H1 (cell line): ENCODE results near the gene CCAR1. TPM values are rescaled to one million over a fixed set of nuclear protein-coding genes. Genes with fewer than 3 reads are reported as not detected.

Source experiments
- CTCF ChIA-PET: fragments of 300-600 bp; sonication (Branson Sonifier 250); formaldehyde crosslinking; loops from one replicate; lab custom pipeline; 2021; ENCODE audit not compliant: partially characterized antibody; lab: Charles Lee
- POLR2A ChIA-PET: fragments of 300-600 bp; sonication (Branson Sonifier 250); formaldehyde crosslinking; loops from one replicate; lab custom pipeline; 2021; ENCODE audit warnings: inconsistent platforms; ENCODE audit not compliant: partially characterized antibody; lab: Charles Lee
- DNase-seq, 2 experiments: peaks; one replicate each; pipeline versions ENCODE4 v3.0.0 to v3.0.0-alpha.2; 2010 to 2022; ENCODE audit warnings: low spot score in 2 of 2, low read depth in 1 of 2, mixed read lengths in 1 of 2
- FAIRE-seq: peaks from 2 replicates; lab custom pipeline; 2011; peaks lifted over from hg19 to GRCh38; lab: Jason Lieb, UNC
- H2AFZ ChIP-seq: 2 replicates; pipeline ENCODE4 v1.8.1; 2012; ENCODE audit warnings: low read length, inconsistent platforms
- H2AK5ac ChIP-seq: 2 replicates; pipeline ENCODE4 v1.6.1; 2013; ENCODE audit warnings: low read depth, low read length
- H2BK120ac ChIP-seq: replicated peaks from 2 replicates; pipeline ENCODE3; 2013; ENCODE audit warnings: low read depth, low read length, inconsistent platforms
- H2BK12ac ChIP-seq: 2 replicates; pipeline ENCODE4 v1.6.1; 2013; ENCODE audit warnings: low read depth, low read length
- H2BK15ac ChIP-seq: 2 replicates; pipeline ENCODE4 v1.6.1; 2013; ENCODE audit warnings: low read length
- H2BK20ac ChIP-seq: 2 replicates; pipeline ENCODE4 v1.6.1; 2013; ENCODE audit warnings: low read length
- H2BK5ac ChIP-seq: 2 replicates; pipeline ENCODE4 v1.6.1; 2013; ENCODE audit warnings: low read depth, low read length
- H3K14ac ChIP-seq: 2 replicates; pipeline ENCODE4 v1.6.1; 2013; ENCODE audit warnings: inconsistent platforms; ENCODE audit not compliant: insufficient read length
- H3K18ac ChIP-seq: 2 replicates; pipeline ENCODE4 v1.6.1; 2013; ENCODE audit warnings: low read length; ENCODE audit errors: extremely low read depth
- H3K23ac ChIP-seq: 2 replicates; pipeline ENCODE4 v1.6.1; 2013; ENCODE audit warnings: inconsistent platforms; ENCODE audit not compliant: insufficient read length
- H3K23me2 ChIP-seq: 2 replicates; pipeline ENCODE4 v1.6.1; 2013; ENCODE audit warnings: low read depth, low read length
- H3K27ac ChIP-seq: 2 replicates; pipeline ENCODE4 v1.6.1; 2011; ENCODE audit warnings: low read depth, low read length, inconsistent platforms
- H3K27me3 ChIP-seq, 4 experiments: replicated peaks in 1 of 4; 1 replicate in 1 of 4; 2 replicates in 3 of 4; pipeline versions ENCODE4 v1.6.1 to v1.8.1; 2011 to 2013; ENCODE audit warnings: low read length in 3 of 4, mild to moderate bottlenecking in 3 of 4, inconsistent platforms in 2 of 4, mixed read lengths in 2 of 4, moderate library complexity in 1 of 4; ENCODE audit not compliant: control insufficient read depth in 3 of 4, insufficient read depth in 3 of 4; ENCODE audit errors: extremely low read depth in 1 of 4
- H3K36me3 ChIP-seq, 4 experiments: 2 replicates each; pipeline versions ENCODE4 v1.6.1 to v1.8.1; 2011 to 2013; ENCODE audit warnings: mild to moderate bottlenecking in 4 of 4, low read length in 3 of 4, moderate library complexity in 2 of 4, control low read depth in 1 of 4, inconsistent platforms in 1 of 4; ENCODE audit not compliant: insufficient read depth in 4 of 4, control insufficient read depth in 2 of 4
- H3K4ac ChIP-seq: replicated peaks from 2 replicates; pipeline ENCODE3; 2013; ENCODE audit warnings: low read length, low read depth, mixed read lengths, inconsistent platforms; ENCODE audit not compliant: insufficient read length
- H3K4me1 ChIP-seq, 4 experiments: replicated peaks in 1 of 4; 1 replicate in 1 of 4; 2 replicates in 3 of 4; pipeline versions ENCODE4 v1.6.1 to v1.8.1; 2011 to 2013; ENCODE audit warnings: low read length in 3 of 4, inconsistent platforms in 2 of 4, mixed read lengths in 1 of 4; ENCODE audit not compliant: insufficient read depth in 4 of 4, control insufficient read depth in 3 of 4
- H3K4me2 ChIP-seq, 2 experiments: 2 replicates each; pipeline versions ENCODE4 v1.6.1 to v1.8.1; 2011 to 2013; ENCODE audit warnings: low read depth in 2 of 2, low read length in 2 of 2, control low read depth in 1 of 2, inconsistent platforms in 1 of 2, mild to moderate bottlenecking in 1 of 2; ENCODE audit not compliant: insufficient read depth in 1 of 2
- H3K4me3 ChIP-seq, 4 experiments: fragments of 200-600, 300-600 bp in 1 of 4; sonication (generic), shearing (Covaris generic), sonication (Bioruptor Twin) in 1 of 4; 2 replicates each; pipeline versions ENCODE4 v1.5.1 to v1.8.1; 2011 to 2016; ENCODE audit warnings: low read length in 4 of 4, low read depth in 3 of 4, control low read depth in 2 of 4, inconsistent platforms in 2 of 4, mild to moderate bottlenecking in 2 of 4, mixed read lengths in 1 of 4, moderate library complexity in 1 of 4; ENCODE audit not compliant: insufficient read depth in 2 of 4; ENCODE audit errors: extremely low read depth in 1 of 4
- H3K56ac ChIP-seq: replicated peaks from 2 replicates; pipeline ENCODE3; 2013; ENCODE audit warnings: low read depth, mild to moderate bottlenecking, mixed read lengths, low read length, inconsistent platforms; ENCODE audit not compliant: insufficient read length
- H3K79me1 ChIP-seq: 2 replicates; pipeline ENCODE4 v1.6.1; 2013; ENCODE audit warnings: low read depth, low read length, control low read depth
- H3K79me2 ChIP-seq, 2 experiments: 2 replicates each; pipeline versions ENCODE4 v1.6.1 to v1.8.1; 2012 to 2013; ENCODE audit warnings: low read length in 2 of 2, mild to moderate bottlenecking in 2 of 2, inconsistent platforms in 1 of 2; ENCODE audit not compliant: insufficient read depth in 2 of 2, control insufficient read depth in 1 of 2
- H3K9ac ChIP-seq, 4 experiments: replicated peaks in 1 of 4; 1 replicate in 1 of 4; 2 replicates in 3 of 4; pipeline versions ENCODE4 v1.6.1 to v1.8.1; 2011 to 2013; ENCODE audit warnings: low read depth in 3 of 4, low read length in 3 of 4, control low read depth in 2 of 4, mild to moderate bottlenecking in 2 of 4, moderate library complexity in 2 of 4, inconsistent platforms in 1 of 4; ENCODE audit errors: extremely low read depth in 1 of 4
- H3K9me3 ChIP-seq, 2 experiments: 2 replicates each; pipeline versions ENCODE4 v1.6.1 to v1.8.1; 2012 to 2013; ENCODE audit warnings: mild to moderate bottlenecking in 2 of 2, moderate library complexity in 2 of 2, control low read depth in 1 of 2, inconsistent platforms in 1 of 2, low read depth in 1 of 2, low read length in 1 of 2, mixed read lengths in 1 of 2; ENCODE audit not compliant: insufficient read depth in 2 of 2
- H4K20me1 ChIP-seq, 2 experiments: replicated peaks in 1 of 2; 2 replicates each; pipeline versions ENCODE3 to v1.8.1; 2011 to 2013; ENCODE audit warnings: inconsistent platforms in 2 of 2, low read length in 2 of 2, mild to moderate bottlenecking in 1 of 2; ENCODE audit not compliant: insufficient read depth in 2 of 2, control insufficient read depth in 1 of 2
- H4K5ac ChIP-seq: 2 replicates; pipeline ENCODE4 v1.6.1; 2013; ENCODE audit warnings: low read length, low read depth, mixed read lengths, inconsistent platforms; ENCODE audit not compliant: insufficient read length
- H4K8ac ChIP-seq: 2 replicates; pipeline ENCODE4 v1.8.0; 2013; ENCODE audit warnings: mild to moderate bottlenecking, moderate library complexity, low read length, inconsistent platforms; ENCODE audit not compliant: insufficient read depth; ENCODE audit errors: extremely low read depth
- H4K91ac ChIP-seq: replicated peaks from 2 replicates; pipeline ENCODE3; 2013; ENCODE audit warnings: low read length, mixed read lengths, inconsistent platforms; ENCODE audit not compliant: insufficient read length
- CREB1 ChIP-seq: IDR thresholded peaks from 2 replicates; pipeline ENCODE4 v1.6.1; 2012; ENCODE audit warnings: inconsistent platforms
- KDM1A ChIP-seq: fragments of 200-600, 300-600 bp; sonication (generic); IDR thresholded peaks from 2 replicates; pipeline ENCODE4 v1.7.1; 2016; ENCODE audit warnings: mild to moderate bottlenecking, low read length, borderline replicate concordance
- POU5F1 ChIP-seq: IDR thresholded peaks from 2 replicates; pipeline ENCODE4 v1.6.1; 2011; ENCODE audit warnings: low read depth, mild to moderate bottlenecking, low read length, moderate library complexity
- WGBS, 2 experiments: shearing (Covaris generic) in 1 of 2; methylation state at CpG; one replicate each; pipeline versions ENCODE4 v1.1.6 to v1.1.7; 2013 to 2015; ENCODE audit warnings: low lambda C conversion rate in 2 of 2, mixed read lengths in 2 of 2, inconsistent platforms in 1 of 2, low coverage in 1 of 2, missing lambda C conversion rate in 1 of 2; ENCODE audit not compliant: insufficient replicate concordance in 2 of 2, insufficient coverage in 1 of 2, insufficient read length in 1 of 2; ENCODE audit errors: extremely low coverage in 1 of 2, missing lambda C conversion rate in 1 of 2; 5-methylcytosine and 5-hydroxymethylcytosine counted together
- polyA plus RNA-seq, 7 experiments: library from polyadenylated mRNA; depleted of rRNA in 3 of 7; stranded (reverse) in 5 of 7; unstranded in 2 of 7; fragments of >200 nt in 5 of 7; fragments of 200-250 nt in 2 of 7; gene quantifications; 1 replicate in 5 of 7; 2 replicates in 1 of 7; 4 replicates in 1 of 7; pipeline versions ENCODE4 v1.2.1 to v1.2.3, GENCODE V29; 2011 to 2013; ENCODE audit warnings: missing spikeins in 2 of 7, mixed read lengths in 2 of 7
- total RNA-seq: library from RNA; stranded (reverse); fragmentation: NEBNext Ultra II Directional; extraction: Animal tissue kit (Norgen Biotek cat#: 25700); gene quantifications from 2 replicates; pipeline ENCODE4 v1.2.1, GENCODE V29; 2021

CCAR1 gene
- total and polyA plus RNA-seq, 2 of the 8 experiments (the other 6 are each of a cell fraction or from before 2014, with no cell fraction given) = 91.6 to 111 TPM

DNA sequence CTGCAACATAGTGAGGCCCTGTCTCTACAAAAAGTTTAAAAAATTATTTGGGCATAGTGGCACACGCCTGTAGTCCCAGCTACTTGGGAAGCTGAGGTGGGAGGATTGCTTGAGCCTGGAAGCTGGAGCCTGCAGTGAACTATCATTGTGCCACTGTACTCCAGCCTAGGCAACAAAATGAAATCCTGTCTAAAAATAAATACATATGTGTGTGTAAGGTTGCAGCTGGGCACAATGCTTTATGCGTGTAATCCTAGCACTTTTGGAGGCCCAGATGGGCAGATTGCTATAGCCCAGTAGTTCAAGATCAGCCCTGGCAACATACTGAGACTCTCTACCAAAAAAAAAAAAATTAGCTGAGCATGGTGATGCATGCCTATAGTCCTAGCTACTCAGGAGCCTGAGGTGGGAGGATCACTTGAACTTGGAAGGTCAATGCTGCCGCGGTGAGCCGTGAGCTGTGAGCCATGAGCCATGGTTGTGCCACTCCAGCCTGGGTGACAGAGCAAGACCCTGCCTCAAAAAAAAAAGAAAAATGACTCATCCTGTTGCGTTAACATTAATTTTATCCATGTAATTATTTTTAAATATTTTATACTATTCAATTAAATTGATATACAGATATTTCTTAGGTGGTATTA lies 38.3 kb downstream of the CCAR1 start:
- Histone ChIP-seq H4K20me1 (peaks cover 0 to 2% of the 10 kb centered on the region in 2 experiments), H3K9ac (no peak overlapping the region), H3K9me3 (no peaks in the 10 kb centered on the region), H3K23me2 (no peaks in the 10 kb centered on the region), H2BK20ac (no peak overlapping the region), H3K36me3 (peaks cover 37 to 90% (median 74%) of the 10 kb centered on the region in 4 experiments), H3K18ac (no peak overlapping the region), H3K4me3 (no peak overlapping the region), H3K14ac (no peak overlapping the region), H3K27ac (no peak overlapping the region), H4K5ac (no peak overlapping the region), H3K23ac (no peak overlapping the region), H2AK5ac (no peak overlapping the region), H3K27me3 (no peaks in the 10 kb centered on the region), H2BK12ac (no peak overlapping the region), H4K91ac (no peak overlapping the region), H3K4me1 (no peaks in the 10 kb centered on the region), H2BK15ac (no peak overlapping the region), H3K4ac (no peak overlapping the region), H3K79me2 (no peaks in the 10 kb centered on the region), H3K79me1 (no peaks in the 10 kb centered on the region), H3K4me2 (no peak overlapping the region), H2BK5ac (no peak overlapping the region), H3K56ac (no peak overlapping the region), H4K8ac (no peak overlapping the region), H2AFZ (no peak overlapping the region), H2BK120ac (no peak overlapping the region)
- ChIA-PET CTCF (interaction anchor here (0.6 kb wide), 1 partner anchor 167 kb away, joined by 4 read pairs; no protein-coding TSS in a partner anchor), POLR2A (interaction anchor here (0.6 to 2.3 kb wide), 8 partner anchors 8 to 200 kb away, joined by 3 to 7 read pairs (median 4); no protein-coding TSS in a partner anchor)
- TF ChIP-seq KDM1A (no peak), CREB1 (no peak), POU5F1 (no peak)
- no peak for FAIRE-seq
- 93% methylated on average over 6 of the region's 6 CpGs; no CpG with 5 or more reads in 1 of the 2 experiments for WGBS, 2 experiments
- DNase-seq = peak in 1 of 2 experiments; percentile 32
